Prostate gland (tissue), 2 donors: ENCODE results near the gene TRMT13. TPM values are rescaled to one million over a fixed set of nuclear protein-coding genes. Genes with fewer than 3 reads are reported as not detected.

Source experiments
- DNase-seq: peaks from one replicate; pipeline ENCODE4 v3.0.0-alpha.2; 2019; ENCODE audit warnings: low spot score
- H3K27ac ChIP-seq, 2 donors: fragments of 200-600 bp; sonication (generic); 2 replicates each; pipeline ENCODE4 v1.5.1; 2017 to 2019
- H3K27me3 ChIP-seq: fragments of 200-600 bp; sonication (generic); replicated peaks from 2 replicates; pipeline ENCODE4 v1.5.1; 2019; ENCODE audit not compliant: insufficient read depth
- H3K36me3 ChIP-seq, 2 donors: fragments of 200-600 bp; sonication (generic); 1 replicate in 1 of 2; 2 replicates in 1 of 2; pipeline versions ENCODE4 v1.5.1 to v1.8.1; 2017 to 2019
- H3K4me1 ChIP-seq: fragments of 200-600 bp; sonication (generic); replicated peaks from 2 replicates; pipeline ENCODE4 v1.5.1; 2019
- H3K4me3 ChIP-seq, 2 donors: fragments of 200-600 bp; sonication (generic); 2 replicates each; pipeline ENCODE4 v1.5.1; 2017 to 2019
- H3K9me3 ChIP-seq: fragments of 200-600 bp; sonication (generic); 2 replicates; pipeline ENCODE4 v1.5.1; 2017
- CTCF ChIP-seq, 4 experiments: fragments of 200-600 bp in 2 of 4; fragments of 450-650 bp in 2 of 4; sonication (generic) in 2 of 4; IDR thresholded peaks; 1 replicate in 3 of 4; 2 replicates in 1 of 4; pipeline ENCODE4 v1.5.1; 2016 to 2019; ENCODE audit warnings: antibody characterized with exemption in 4 of 4, mild to moderate bottlenecking in 2 of 4, moderate library complexity in 2 of 4
- POLR2A ChIP-seq: fragments of 450-650 bp; IDR thresholded peaks from one replicate; pipeline ENCODE4 v1.6.1; 2016; ENCODE audit warnings: antibody characterized with exemption, mild to moderate bottlenecking
- POLR2AphosphoS5 ChIP-seq: sonication (generic); formaldehyde crosslinking; IDR thresholded peaks from one replicate; pipeline ENCODE4 v1.6.1; 2017; ENCODE audit warnings: antibody characterized with exemption
- WGBS: methylation state at CpG from one replicate; pipeline ENCODE4 v1.1.5; 2018; 5-methylcytosine and 5-hydroxymethylcytosine counted together
- intact Hi-C: fragments of 100-400 bp; cut with DNase I; formaldehyde crosslinking; loops from one replicate; pipeline ENCODE4 v1.14.2; 2022
- total RNA-seq, 2 donors: library from RNA; depleted of rRNA; stranded (reverse); fragments of >200 nt; gene quantifications; one replicate each; pipeline ENCODE4 v1.1.0, GENCODE V29; 2016

TRMT13 gene
- total RNA-seq = 10 to 100 TPM; 11.7 to 17.4 TPM

GRCh38 chr1:100132566-100133477 is at the start of gene TRMT13, which contains the start of gene SASS6:
TSS of gene TRMT13 (plus strand) at chr1:100133163. CDS start at chr1:100133169, 6 bp downstream.
TSS of gene SASS6 (minus strand) at chr1:100132930. CDS start at chr1:100132814, 116 bp downstream.
- H3K27me3 ChIP-seq = no peaks in the 10 kb centered on the region
- peak; percentile 98 for DNase-seq
- peak within 1 kb of the TSS; percentile 59 to 71 for H3K4me3 ChIP-seq
- TF ChIP-seq POLR2A (no peak), CTCF (IDR thresholded peaks at IDR 0.05) (peak in 1 of 4 experiments; percentile 32), POLR2AphosphoS5 (peak; percentile 98)
- intact Hi-C loops = loop anchor here (5.0 to 10.0 kb wide), 5 partner anchors 96 to 762 kb away; partner anchors contain the start of genes EXTL2 and SLC30A7
- H3K27ac ChIP-seq = peak within 1 kb of the TSS; percentile 66 to 68
- no peaks in the 10 kb centered on the region for H3K36me3 ChIP-seq
- H3K4me1 ChIP-seq = no peaks in the 10 kb centered on the region
- WGBS = under 1% methylated on average over 57 of the region's 57 CpGs
- no peaks in the 10 kb centered on the region for H3K9me3 ChIP-seq

- TF ChIP-seq POLR2A (no peak), POLR2AphosphoS5 (no peak), CTCF (IDR thresholded peaks at IDR 0.05) (no peak)
- Histone ChIP-seq H3K4me3 (no peak overlapping the region), H3K27ac (no peak overlapping the region), H3K9me3 (no peaks in the 10 kb centered on the region), H3K36me3 (no peaks in the 10 kb centered on the region), H3K4me1 (no peaks in the 10 kb centered on the region), H3K27me3 (no peaks in the 10 kb centered on the region)
- intact Hi-C loops = no loop called here
- no peak for DNase-seq
- WGBS = 63% methylated on average over 1 of the region's 1 CpG
These were observed 45.6 kb upstream of the TRMT13 start for GRCh38 chr1:100087396-100087795.

- DNase-seq = no peak
- H3K27me3 ChIP-seq = no peaks in the 10 kb centered on the region
- intact Hi-C loops = no loop called here
- H3K4me3 ChIP-seq = no peak overlapping the region
- no peak overlapping the region for H3K27ac ChIP-seq
- no peaks in the 10 kb centered on the region for H3K36me3 ChIP-seq
- TF ChIP-seq POLR2A (no peak), POLR2AphosphoS5 (no peak), CTCF (IDR thresholded peaks at IDR 0.05) (no peak)
- H3K4me1 ChIP-seq = no peaks in the 10 kb centered on the region
- 91% methylated on average over 1 of the region's 1 CpG for WGBS
- H3K9me3 ChIP-seq = no peaks in the 10 kb centered on the region
These were observed 43.9 kb upstream of the TRMT13 start for GRCh38 chr1:100089082-100089481.

GRCh38 chr1:100090471-100090870 is 42.5 kb upstream of the TRMT13 start:
- H3K36me3 ChIP-seq = no peaks in the 10 kb centered on the region
- no peak for DNase-seq
- no peak overlapping the region for H3K4me3 ChIP-seq
- H3K27ac ChIP-seq = no peak overlapping the region
- no peaks in the 10 kb centered on the region for H3K9me3 ChIP-seq
- TF ChIP-seq POLR2A = no peak
- no peak for TF ChIP-seq CTCF (IDR thresholded peaks at IDR 0.05)
- TF ChIP-seq POLR2AphosphoS5 = no peak
- H3K27me3 ChIP-seq = no peaks in the 10 kb centered on the region
- intact Hi-C loops = no loop called here
- no peaks in the 10 kb centered on the region for H3K4me1 ChIP-seq
- WGBS = 97% methylated on average over 3 of the region's 3 CpGs
